ENCODE results near the gene AP3B1.

AP3B1 gene

GRCh38 chr5:78294248-78295034, at the start of gene AP3B1:
Gene AP3B1, minus strand, starts transcription at chr5:78294698. Its CDS starts 119 bp downstream, at chr5:78294579.
- peak; percentile 97 for DNase-seq (ENCODE audit: low read depth)

GRCh38 chr5:78341440-78341839, 46.9 kb upstream of the AP3B1 start:
- no peak for DNase-seq (ENCODE audit: low read depth)

GRCh38 chr5:78339617-78340436, 45.3 kb upstream of the AP3B1 start:
- no peak for DNase-seq (ENCODE audit: low read depth)

- DNase-seq (ENCODE audit: low read depth) = no peak
Observed at GRCh38 chr5:78336698-78337097, 42.2 kb upstream of the AP3B1 start.

GRCh38 chr5:78335976-78336375, 41.5 kb upstream of the AP3B1 start:
- DNase-seq (ENCODE audit: low read depth) = no peak

GRCh38 chr5:78334811-78335210, 40.3 kb upstream of the AP3B1 start:
- DNase-seq (ENCODE audit: low read depth) = no peak

GRCh38 chr5:78331523-78332080, 37.1 kb upstream of the AP3B1 start:
- no peak for DNase-seq (ENCODE audit: low read depth)

- no peak for DNase-seq (ENCODE audit: low read depth)
Observed at GRCh38 chr5:78328585-78329173, 34.2 kb upstream of the AP3B1 start.

GRCh38 chr5:78327761-78328510, 33.4 kb upstream of the AP3B1 start:
- no peak for DNase-seq (ENCODE audit: low read depth)

- DNase-seq (ENCODE audit: low read depth) = no peak
Observed at GRCh38 chr5:78326930-78327329, 32.4 kb upstream of the AP3B1 start.

GRCh38 chr5:78323241-78323640, 28.7 kb upstream of the AP3B1 start:
- no peak for DNase-seq (ENCODE audit: low read depth)

- no peak for DNase-seq (ENCODE audit: low read depth)
Observed at GRCh38 chr5:78320401-78320800, 25.9 kb upstream of the AP3B1 start.

GRCh38 chr5:78318337-78318736, 23.8 kb upstream of the AP3B1 start:
- no peak for DNase-seq (ENCODE audit: low read depth)

GRCh38 chr5:78317515-78317914, 23.0 kb upstream of the AP3B1 start:
- no peak for DNase-seq (ENCODE audit: low read depth)

GRCh38 chr5:78308703-78309102, 14.2 kb upstream of the AP3B1 start:
- DNase-seq (ENCODE audit: low read depth) = no peak

GRCh38 chr5:78300464-78301045, 6.1 kb upstream of the AP3B1 start:
- DNase-seq (ENCODE audit: low read depth) = no peak

GRCh38 chr5:78295035-78295961, 800 bp upstream of the AP3B1 start:
- DNase-seq (ENCODE audit: low read depth) = peak; percentile 16

- no peak for DNase-seq (ENCODE audit: low read depth)
Observed at GRCh38 chr5:78293851-78294247, 649 bp downstream of the AP3B1 start.

- DNase-seq (ENCODE audit: low read depth) = no peak
Observed at GRCh38 chr5:78291687-78292086, 2.8 kb downstream of the AP3B1 start.

- no peak for DNase-seq (ENCODE audit: low read depth)
Observed at GRCh38 chr5:78289911-78290310, 4.6 kb downstream of the AP3B1 start.
